HFFc6 (cell line): ENCODE data around the gene ACOT7. TPM values are rescaled to one million over a fixed set of nuclear protein-coding genes. Genes with fewer than 3 reads are reported as not detected.
"Not testable (repeated sequence)": the region's sequence is repeated elsewhere in the genome, so short reads cannot be mapped to it uniquely, and the experiment has no call there.

Experiments used
- DNase-seq: peaks from one replicate; pipeline ENCODE4 v3.0.0-alpha.2; 2018
- H3K27ac Mint-ChIP-seq: 2 replicates; pipeline ENCODE4 v1.8.0; 2020; ENCODE audit warnings: mild to moderate bottlenecking, mixed read lengths
- H3K27me3 Mint-ChIP-seq: 2 replicates; pipeline ENCODE4 v1.8.0; 2021; ENCODE audit warnings: mild to moderate bottlenecking, moderate library complexity, mixed read lengths; ENCODE audit not compliant: insufficient read depth
- H3K36me3 Mint-ChIP-seq: 2 replicates; pipeline ENCODE4 v1.8.0; 2021; ENCODE audit warnings: low read depth, mixed read lengths
- H3K4me1 Mint-ChIP-seq: 2 replicates; pipeline ENCODE4 v1.8.0; 2020; ENCODE audit warnings: low read depth, mixed read lengths
- H3K4me3 Mint-ChIP-seq: 2 replicates; pipeline ENCODE4 v1.8.0; 2020; ENCODE audit warnings: mild to moderate bottlenecking, moderate library complexity, mixed read lengths
- H3K9me3 Mint-ChIP-seq: 2 replicates; pipeline ENCODE4 v1.8.0; 2020; ENCODE audit warnings: mild to moderate bottlenecking, mixed read lengths
- total RNA-seq, 6 experiments: library from RNA; stranded (reverse); fragmentation: NEBNext Ultra II Directional; extraction: Animal tissue kit (Norgen Biotek cat#: 25700); gene quantifications; 2 replicates in 1 of 6; 3 replicates in 5 of 6; pipeline ENCODE4 v1.2.3, GENCODE V29; 2021
- TF ChIP-seq, protein P1 (sequence below): fragments of 200-600 bp; sonication (generic); IDR thresholded peaks from 2 replicates; pipeline ENCODE4 v1.5.0; 2021; ENCODE audit warnings: antibody characterized with exemption, mild to moderate bottlenecking

The ACOT7 gene
- total RNA-seq, 6 experiments from 2014 or later, result 103 to 125 (median 111) TPM

DNA sequence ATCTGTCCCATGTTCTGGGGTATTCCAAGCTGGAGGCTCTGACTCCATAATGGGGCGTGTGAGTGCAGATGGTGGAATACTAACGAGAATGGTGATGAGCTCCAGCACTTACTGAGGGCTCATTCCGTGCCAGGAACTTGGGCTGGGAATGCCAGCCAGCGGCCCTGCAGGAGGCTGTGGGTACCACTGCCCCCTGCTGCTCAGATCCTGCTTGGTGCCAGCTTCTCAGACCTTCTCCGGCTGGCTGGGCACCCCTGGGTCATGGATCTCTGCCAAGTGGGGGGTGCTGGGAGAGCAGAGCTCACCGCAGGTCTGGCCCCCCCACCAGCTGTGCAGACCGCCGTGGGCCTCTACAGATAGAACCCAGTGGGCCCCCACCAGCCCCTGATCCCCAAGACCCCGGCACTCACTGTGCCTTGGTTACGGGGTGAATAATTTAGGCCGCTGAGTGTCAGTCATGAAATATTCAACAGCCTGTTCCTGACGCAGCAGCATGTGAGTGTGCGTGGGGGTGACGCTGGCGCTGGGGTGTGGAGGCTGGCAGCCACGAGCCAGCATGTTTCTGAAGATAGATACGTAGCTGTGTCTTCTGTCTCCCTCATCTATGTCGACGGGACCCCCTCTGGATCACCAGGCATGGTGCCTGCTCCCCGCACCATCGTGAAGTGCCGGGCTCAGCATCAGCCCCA is 43.6 kb upstream of the ACOT7 start:
- H3K4me3 Mint-ChIP-seq, DNase-seq, H3K27ac Mint-ChIP-seq, H3K4me1 Mint-ChIP-seq, H3K9me3 Mint-ChIP-seq, H3K36me3 Mint-ChIP-seq: not testable (repeated sequence)
- TF ChIP-seq, protein P1, sequence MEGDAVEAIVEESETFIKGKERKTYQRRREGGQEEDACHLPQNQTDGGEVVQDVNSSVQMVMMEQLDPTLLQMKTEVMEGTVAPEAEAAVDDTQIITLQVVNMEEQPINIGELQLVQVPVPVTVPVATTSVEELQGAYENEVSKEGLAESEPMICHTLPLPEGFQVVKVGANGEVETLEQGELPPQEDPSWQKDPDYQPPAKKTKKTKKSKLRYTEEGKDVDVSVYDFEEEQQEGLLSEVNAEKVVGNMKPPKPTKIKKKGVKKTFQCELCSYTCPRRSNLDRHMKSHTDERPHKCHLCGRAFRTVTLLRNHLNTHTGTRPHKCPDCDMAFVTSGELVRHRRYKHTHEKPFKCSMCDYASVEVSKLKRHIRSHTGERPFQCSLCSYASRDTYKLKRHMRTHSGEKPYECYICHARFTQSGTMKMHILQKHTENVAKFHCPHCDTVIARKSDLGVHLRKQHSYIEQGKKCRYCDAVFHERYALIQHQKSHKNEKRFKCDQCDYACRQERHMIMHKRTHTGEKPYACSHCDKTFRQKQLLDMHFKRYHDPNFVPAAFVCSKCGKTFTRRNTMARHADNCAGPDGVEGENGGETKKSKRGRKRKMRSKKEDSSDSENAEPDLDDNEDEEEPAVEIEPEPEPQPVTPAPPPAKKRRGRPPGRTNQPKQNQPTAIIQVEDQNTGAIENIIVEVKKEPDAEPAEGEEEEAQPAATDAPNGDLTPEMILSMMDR, result peak; percentile 58; the same call in 1 of the 2 replicates
- peaks cover 31% of the 10 kb centered on the region for H3K27me3 Mint-ChIP-seq

DNA sequence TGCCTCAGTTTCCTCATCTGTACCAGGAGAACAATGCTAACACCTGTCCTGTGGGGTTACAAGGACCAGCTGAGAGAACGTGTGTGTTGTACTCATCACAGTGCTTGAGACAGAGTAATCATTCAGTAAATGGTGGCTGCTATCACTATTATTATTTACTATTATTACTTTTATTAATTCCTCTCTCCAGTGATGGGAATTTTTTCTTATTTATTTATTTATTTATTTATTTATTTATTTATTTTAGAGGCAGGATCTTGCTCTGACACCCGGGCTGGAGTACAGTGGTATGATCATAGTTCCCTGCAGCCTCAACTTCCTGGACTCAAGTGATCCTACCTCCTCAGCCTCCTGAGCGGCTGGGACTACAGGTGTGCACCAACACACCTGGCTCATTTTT is 42.7 kb upstream of the ACOT7 start:
- H3K4me1 Mint-ChIP-seq, DNase-seq, H3K9me3 Mint-ChIP-seq, H3K27ac Mint-ChIP-seq, H3K36me3 Mint-ChIP-seq, H3K4me3 Mint-ChIP-seq: not testable (repeated sequence)
- H3K27me3 Mint-ChIP-seq, result peaks cover 32% of the 10 kb centered on the region

DNA sequence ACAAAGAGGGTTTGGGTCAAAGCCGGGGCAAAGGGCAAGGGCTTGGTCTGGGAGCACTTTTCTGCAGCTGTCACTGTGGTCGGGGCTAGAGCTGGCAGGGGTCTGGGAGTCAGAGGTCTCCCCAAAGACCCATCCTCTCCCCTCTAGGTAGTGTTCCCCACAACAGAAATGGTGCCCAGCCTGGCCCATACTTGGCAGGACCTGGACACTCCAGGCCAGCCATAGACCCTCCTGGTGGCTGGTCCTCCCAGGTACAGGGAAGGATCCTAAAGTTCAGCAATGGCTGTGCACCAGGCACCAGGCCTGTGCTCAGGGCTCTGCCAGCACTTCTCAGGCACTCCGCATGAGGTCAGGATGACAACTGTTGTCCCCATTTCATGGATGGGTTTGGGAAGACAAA is 42.0 kb upstream of the ACOT7 start:
- H3K4me3 Mint-ChIP-seq, result no peak overlapping the region
- peaks cover 5% of the 10 kb centered on the region; the same call in 1 of the 2 replicates for H3K4me1 Mint-ChIP-seq
- no peaks in the 10 kb centered on the region for H3K36me3 Mint-ChIP-seq
- no peak overlapping the region for H3K27ac Mint-ChIP-seq
- DNase-seq, result no peak
- peaks cover 34% of the 10 kb centered on the region for H3K27me3 Mint-ChIP-seq
- TF ChIP-seq, protein P1, result no peak
- H3K9me3 Mint-ChIP-seq, result no peaks in the 10 kb centered on the region

DNA sequence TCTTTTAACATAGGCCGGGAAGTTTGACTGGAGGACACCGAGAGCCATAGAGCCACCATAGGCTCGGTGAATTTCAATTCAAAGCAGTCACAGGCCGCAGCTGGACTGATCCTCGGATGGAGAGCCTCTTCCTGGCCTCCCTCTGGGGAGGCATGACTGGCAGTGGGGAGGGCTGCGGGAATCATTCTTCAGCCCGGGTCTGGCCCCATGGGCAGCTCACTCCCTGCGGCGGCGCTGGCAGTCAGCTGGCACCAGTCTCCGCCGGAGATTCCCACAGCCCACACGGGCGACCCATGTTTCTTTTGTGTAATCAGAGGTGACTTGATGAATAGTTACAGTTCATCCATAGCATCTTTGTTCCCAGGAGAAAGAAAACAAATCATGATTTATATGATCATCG is 41.6 kb upstream of the ACOT7 start:
- Mint-ChIP-seq H3K27me3 (peaks cover 38% of the 10 kb centered on the region), H3K4me3 (no peak overlapping the region), H3K4me1 (peaks cover 5% of the 10 kb centered on the region; the same call in 1 of the 2 replicates), H3K36me3 (no peaks in the 10 kb centered on the region), H3K27ac (no peak overlapping the region), H3K9me3 (no peaks in the 10 kb centered on the region)
- TF ChIP-seq, protein P1, result no peak
- no peak for DNase-seq

DNA sequence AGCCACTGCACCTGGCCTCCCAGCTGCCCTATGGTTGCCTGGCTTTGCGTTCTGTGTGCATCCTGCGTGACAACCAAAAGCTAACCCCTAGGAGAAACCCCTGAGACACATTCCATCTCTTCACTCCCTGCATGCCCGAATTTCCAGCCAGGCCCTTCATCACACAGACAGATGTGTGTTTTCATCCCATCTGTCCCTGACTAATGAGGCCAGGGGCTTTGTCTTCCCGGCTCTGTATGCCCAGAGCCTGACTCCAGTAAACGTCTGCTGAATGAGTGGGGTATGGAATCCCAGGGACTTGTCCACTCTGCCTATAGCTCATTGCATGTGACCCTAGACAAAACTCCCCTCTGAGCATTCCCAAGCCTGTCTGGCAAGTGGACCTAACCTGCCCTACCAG is 40.6 kb upstream of the ACOT7 start:
- Mint-ChIP-seq H3K4me3 (no peak overlapping the region), H3K27ac (no peak overlapping the region), H3K9me3 (no peaks in the 10 kb centered on the region), H3K4me1 (peaks cover 5% of the 10 kb centered on the region; the same call in 1 of the 2 replicates), H3K36me3 (no peaks in the 10 kb centered on the region), H3K27me3 (peaks cover 40% of the 10 kb centered on the region)
- TF ChIP-seq, protein P1, result no peak
- no peak for DNase-seq

DNA sequence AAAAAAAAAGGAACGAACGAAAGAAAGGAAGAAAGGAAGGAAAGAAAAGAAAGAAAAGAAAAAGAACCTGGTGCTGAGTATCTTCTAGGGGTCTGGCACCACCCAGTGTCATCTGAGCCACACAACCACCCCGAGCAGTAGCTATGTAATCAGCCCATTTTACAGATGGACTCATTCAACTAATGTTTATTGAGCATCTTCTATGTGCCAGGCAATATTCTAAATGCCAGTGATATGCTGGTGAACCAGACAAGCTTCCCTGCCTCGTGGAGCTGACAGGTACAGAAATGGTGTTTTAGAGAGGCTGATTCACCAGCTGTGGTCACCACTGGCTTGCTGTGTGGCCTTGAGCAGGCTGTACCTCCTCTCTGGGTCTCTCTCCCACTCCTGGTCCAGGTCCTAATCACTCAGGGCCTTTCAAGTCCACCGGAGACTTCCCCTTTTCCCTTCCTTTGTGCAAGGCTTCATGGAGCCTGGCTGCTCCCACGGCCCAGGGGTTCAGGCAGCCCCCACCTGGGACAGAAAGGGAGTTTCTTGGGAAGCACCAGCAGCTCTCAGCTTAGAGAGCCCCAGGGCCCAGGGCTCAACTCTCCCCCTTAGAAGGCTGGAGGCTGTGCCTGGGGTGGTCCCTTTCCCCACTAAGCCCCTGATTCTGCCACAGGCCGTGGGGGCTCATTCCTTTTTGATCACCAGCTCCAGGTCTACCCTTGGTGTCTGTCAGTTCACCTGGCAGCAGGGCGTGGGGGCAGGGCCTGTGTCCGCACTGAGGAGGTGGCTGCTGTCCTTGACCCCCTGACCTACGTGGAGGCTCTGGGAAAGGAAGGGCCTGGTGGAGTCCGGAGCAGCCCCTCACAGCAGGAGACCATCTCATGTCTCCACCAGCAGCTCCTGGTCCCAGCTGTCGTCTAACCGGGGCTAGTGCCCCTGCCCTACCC is 38.3 kb upstream of the ACOT7 start:
- H3K27me3 Mint-ChIP-seq, result peaks cover 37% of the 10 kb centered on the region

DNA sequence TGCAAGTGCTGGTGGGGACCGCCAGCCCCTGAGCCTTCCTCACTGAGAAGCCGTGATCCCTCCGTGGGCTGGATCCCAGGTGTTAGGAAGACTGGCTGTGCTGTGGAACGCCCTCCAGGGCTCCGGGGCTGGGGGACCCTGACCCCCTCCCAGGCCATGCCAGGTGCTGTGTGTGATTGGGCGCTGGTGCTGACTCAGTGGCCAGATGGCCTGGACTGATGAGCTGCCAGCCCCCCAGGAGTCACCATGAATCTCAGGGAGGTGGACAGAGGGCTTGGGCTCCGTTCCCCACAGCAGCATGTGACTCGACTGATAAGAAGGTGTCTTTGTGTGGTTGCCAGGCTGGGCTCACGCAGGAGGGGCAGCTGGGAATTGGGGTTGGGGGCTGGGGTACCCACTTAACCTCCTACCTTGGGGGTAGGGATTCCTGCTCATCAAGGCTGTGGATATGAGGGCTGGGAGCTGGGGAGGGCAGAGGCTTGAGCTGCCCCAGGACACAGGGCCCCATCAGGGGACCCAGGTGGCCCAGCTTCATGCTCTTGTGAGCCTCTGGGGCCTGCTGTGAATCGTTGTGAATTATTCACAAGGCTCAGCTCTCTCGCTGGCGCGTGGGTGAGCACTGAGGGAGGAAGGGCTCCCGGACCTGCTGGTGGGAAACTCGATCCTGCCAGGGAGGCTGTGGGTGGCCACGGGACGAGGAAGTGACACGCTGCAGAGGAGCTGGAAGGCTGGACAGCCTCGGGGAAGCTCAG is 36.3 kb upstream of the ACOT7 start:
- not testable (repeated sequence) for H3K9me3 Mint-ChIP-seq, H3K27ac Mint-ChIP-seq, H3K4me3 Mint-ChIP-seq, H3K36me3 Mint-ChIP-seq, H3K4me1 Mint-ChIP-seq, DNase-seq
- H3K27me3 Mint-ChIP-seq, result peaks cover 41% of the 10 kb centered on the region

More for the DNA sequence above, 38.3 kb upstream of the ACOT7 start:
- H3K4me1 Mint-ChIP-seq, H3K27ac Mint-ChIP-seq, H3K36me3 Mint-ChIP-seq, H3K4me3 Mint-ChIP-seq, H3K9me3 Mint-ChIP-seq, DNase-seq: not testable (repeated sequence)

DNA sequence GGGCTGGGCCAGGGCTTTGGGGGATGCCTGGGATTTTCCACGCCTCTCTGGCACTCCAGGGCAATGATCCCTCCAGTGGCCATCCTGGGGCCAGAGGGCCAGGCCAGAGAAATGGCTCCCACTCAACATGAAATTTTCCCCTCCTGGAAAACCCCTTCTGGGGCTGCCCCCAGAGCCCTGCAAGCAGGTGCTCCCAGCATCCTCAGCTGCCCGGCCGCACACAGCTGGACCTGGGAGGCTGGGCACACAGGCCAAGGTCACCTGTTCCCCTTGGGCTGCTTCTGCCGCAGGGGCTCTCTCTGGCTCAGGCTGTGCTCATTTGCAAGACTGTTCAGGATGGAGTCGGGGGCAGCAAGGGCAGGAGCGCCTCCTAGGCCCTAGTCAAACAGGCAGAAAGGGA is 34.9 kb upstream of the ACOT7 start:
- not testable (repeated sequence) for H3K36me3 Mint-ChIP-seq, H3K4me3 Mint-ChIP-seq, DNase-seq, H3K27ac Mint-ChIP-seq, H3K9me3 Mint-ChIP-seq, H3K4me1 Mint-ChIP-seq
- H3K27me3 Mint-ChIP-seq, result peaks cover 44% of the 10 kb centered on the region
